A549 (cell line): ENCODE results near the gene TRABD2B. TPM values are rescaled to one million over a fixed set of nuclear protein-coding genes. Genes with fewer than 3 reads are reported as not detected.

Source experiments
- ATAC-seq, 2 experiments: fragments of 200-7000 bp in 1 of 2; fragments of >200 bp in 1 of 2; cut with Nextera tagmentation in 1 of 2; cut with Tn5 transposase in 1 of 2; 3 replicates each; pipeline versions ENCODE4 v1.8.0 to v1.9.1; 2018 to 2020; ENCODE audit warnings: mild to moderate bottlenecking in 1 of 2, moderate library complexity in 1 of 2
- CTCF ChIA-PET: fragments of 300-600 bp; sonication (Branson Sonifier 250); formaldehyde crosslinking; extraction: SDS; loops from one replicate; lab custom pipeline; 2021; ENCODE audit warnings: antibody characterized with exemption, inconsistent platforms; lab: Yijun Ruan, JAX
- POLR2A ChIA-PET: fragments of 350-600 bp; formaldehyde crosslinking; extraction: SDS; loops from one replicate; lab custom pipeline; 2021; ENCODE audit warnings: antibody characterized with exemption, inconsistent platforms; lab: Yijun Ruan, JAX
- DNase-seq, 2 experiments: peaks; one replicate each; pipeline versions ENCODE4 v3.0.0 to v3.0.0-alpha.2; 2011 to 2016; ENCODE audit warnings: low read depth in 1 of 2, low spot score in 1 of 2
- FAIRE-seq: peaks from 2 replicates; lab custom pipeline; 2011; peaks lifted over from hg19 to GRCh38; lab: Jason Lieb, UNC
- H3K27ac ChIP-seq, 2 experiments: fragments of >200 bp; sonication (Bioruptor Twin); formaldehyde crosslinking; 3 replicates each; pipeline ENCODE4 v1.5.1; 2016 to 2017
- H3K4me1 ChIP-seq: fragments of >200 bp; sonication (Bioruptor Twin); formaldehyde crosslinking; 3 replicates; pipeline ENCODE4 v1.6.1; 2016
- H3K4me2 ChIP-seq: fragments of >200 bp; sonication (Bioruptor Twin); formaldehyde crosslinking; 3 replicates; pipeline ENCODE4 v1.6.1; 2016
- H3K4me3 ChIP-seq: fragments of >200 bp; sonication (Bioruptor Twin); formaldehyde crosslinking; 3 replicates; pipeline ENCODE4 v1.5.1; 2016
- H3K9me3 ChIP-seq: fragments of >200 bp; sonication (Bioruptor Twin); formaldehyde crosslinking; 3 replicates; pipeline ENCODE4 v1.6.1; 2016
- CHD2 ChIP-seq: fragments of 150-350 bp; IDR thresholded peaks from 2 replicates; pipeline ENCODE4 v1.6.1; 2014; ENCODE audit warnings: low read length; ENCODE audit not compliant: partially characterized antibody
- CHD4 ChIP-seq: fragments of 200-600 bp; sonication (generic); IDR thresholded peaks from 2 replicates; pipeline ENCODE4 v1.6.1; 2016; ENCODE audit warnings: antibody characterized with exemption, mild to moderate bottlenecking, borderline replicate concordance
- CTCF ChIP-seq: fragments of >200 bp; sonication (Bioruptor Twin); formaldehyde crosslinking; IDR thresholded peaks from 3 replicates; pipeline ENCODE4 v1.5.1; 2016
- ESRRA ChIP-seq: fragments of 150-350 bp; IDR thresholded peaks from 2 replicates; pipeline ENCODE4 v1.6.1; 2014; ENCODE audit warnings: mild to moderate bottlenecking, low read length, borderline replicate concordance
- FOSB ChIP-seq: fragments of 250-450 bp; sonication (Bioruptor Pico); IDR thresholded peaks from 2 replicates; pipeline ENCODE4 v1.5.0; 2020; ENCODE audit warnings: mild to moderate bottlenecking, moderate library complexity
- FOSL2 ChIP-seq, 2 experiments: fragments of 450-650 bp in 1 of 2; fragments of >200 bp in 1 of 2; sonication (Bioruptor Twin) in 1 of 2; formaldehyde crosslinking; IDR thresholded peaks; 2 replicates each; pipeline versions ENCODE4 v1.5.0 to v1.6.1; 2016 to 2020; ENCODE audit warnings: mild to moderate bottlenecking in 1 of 2, moderate library complexity in 1 of 2
- FOXS1 ChIP-seq: fragments of 250-450 bp; sonication (Bioruptor Pico); IDR thresholded peaks from 2 replicates; pipeline ENCODE4 v1.5.0; 2020; ENCODE audit warnings: mild to moderate bottlenecking, moderate library complexity
- GATA3 ChIP-seq: IDR thresholded peaks from 2 replicates; pipeline ENCODE4 v1.6.1; 2012; ENCODE audit warnings: borderline replicate concordance
- HDAC2 ChIP-seq: fragments of 200-600 bp; sonication (generic); IDR thresholded peaks from 2 replicates; pipeline ENCODE4 v1.6.1; 2016
- HEYL ChIP-seq: fragments of 250-450 bp; sonication (Bioruptor Pico); IDR thresholded peaks from 2 replicates; pipeline ENCODE4 v1.8.0; 2021; ENCODE audit warnings: mild to moderate bottlenecking, moderate library complexity
- JUNB ChIP-seq: fragments of >200 bp; sonication (Bioruptor Twin); formaldehyde crosslinking; IDR thresholded peaks from 2 replicates; pipeline ENCODE4 v1.6.1; 2016
- MAX ChIP-seq: IDR thresholded peaks from 2 replicates; pipeline ENCODE4 v1.6.1; 2012
- POLR2AphosphoS2 ChIP-seq: conservative IDR thresholded peaks from 2 replicates; pipeline ENCODE4 v1.6.1; 2012; ENCODE audit warnings: low read length, improper control_type of control experiment, inconsistent platforms
- RARB ChIP-seq: fragments of 250-450 bp; sonication (Bioruptor Pico); IDR thresholded peaks from 2 replicates; pipeline ENCODE4 v1.8.0; 2021; ENCODE audit warnings: mild to moderate bottlenecking, moderate library complexity
- RCOR1 ChIP-seq: fragments of 150-350 bp; IDR thresholded peaks from 2 replicates; pipeline ENCODE4 v1.6.1; 2014; ENCODE audit warnings: antibody characterized with exemption, low read length, low read depth
- RNF2 ChIP-seq: fragments of 200-600 bp; sonication (generic); IDR thresholded peaks from 2 replicates; pipeline ENCODE4 v1.6.1; 2016; ENCODE audit warnings: low read depth, mild to moderate bottlenecking, antibody characterized with exemption, moderate library complexity, borderline replicate concordance
- TFCP2L1 ChIP-seq: fragments of 250-450 bp; sonication (Bioruptor Pico); IDR thresholded peaks from 2 replicates; pipeline ENCODE4 v1.5.0; 2021; ENCODE audit warnings: mild to moderate bottlenecking
- ZFP36 ChIP-seq: fragments of 450-650 bp; IDR thresholded peaks from 2 replicates; pipeline ENCODE4 v1.6.1; 2014; ENCODE audit warnings: borderline replicate concordance; ENCODE audit not compliant: partially characterized antibody
- ZNF302 ChIP-seq: fragments of 250-450 bp; sonication (Bioruptor Pico); IDR thresholded peaks from 2 replicates; pipeline ENCODE4 v1.9.0; 2021; ENCODE audit warnings: inconsistent platforms, mild to moderate bottlenecking, moderate library complexity
- WGBS: methylation state at CpG from one replicate; pipeline ENCODE4 v1.1.6; 2017; ENCODE audit errors: missing lambda C conversion rate; 5-methylcytosine and 5-hydroxymethylcytosine counted together
- polyA plus RNA-seq, 4 experiments: library from polyadenylated mRNA; depleted of rRNA in 3 of 4; stranded (reverse); fragments of >200 nt; fragmentation: RNase III in 1 of 4; extraction: RNeasy Plus Mini Kit Qiagen cat#74134 plus additional on column Dnase treatment in 1 of 4; gene quantifications; 2 replicates in 3 of 4; 3 replicates in 1 of 4; pipeline ENCODE4 v1.2.3, GENCODE V29; 2011 to 2017
- TF ChIP-seq, protein P1 (sequence below): fragments of 150-350 bp; IDR thresholded peaks from 2 replicates; pipeline ENCODE4 v1.6.1; 2014; ENCODE audit warnings: low read depth, mild to moderate bottlenecking, low read length
- TF ChIP-seq, protein P2 (sequence below): fragments of 200-600 bp; sonication (generic); IDR thresholded peaks from 2 replicates; pipeline ENCODE4 v1.6.1; 2016; ENCODE audit warnings: antibody characterized with exemption, mild to moderate bottlenecking, moderate library complexity

Gene TRABD2B
- polyA plus RNA-seq, 2 of the 4 experiments (the other 2 are of a cell fraction) = 0.04 to 0.21 TPM

GRCh38 chr1:47918257-47918867, 78.8 kb downstream of the TRABD2B start:
- Histone ChIP-seq H3K9me3 (no peaks in the 10 kb centered on the region), H3K4me2 (no peak overlapping the region), H3K27ac (no peak overlapping the region), H3K4me1 (no peaks in the 10 kb centered on the region), H3K4me3 (no peak overlapping the region)
- ChIA-PET POLR2A (no interaction called here), CTCF (no interaction called here)
- no peak for DNase-seq
- whole genome bisulfite sequencing = 40% methylated on average over 8 of the region's 8 CpGs
- TF ChIP-seq CHD4 (no peak), JUNB (no peak), FOSL2 (IDR thresholded peaks at IDR 0.05) (no peak), FOSL2 (CRISPR knock-in tag; IDR thresholded peaks at IDR 0.05) (no peak), HEYL (CRISPR knock-in tag) (no peak)
- ATAC-seq = no peak
- FAIRE-seq = no peak

DNA sequence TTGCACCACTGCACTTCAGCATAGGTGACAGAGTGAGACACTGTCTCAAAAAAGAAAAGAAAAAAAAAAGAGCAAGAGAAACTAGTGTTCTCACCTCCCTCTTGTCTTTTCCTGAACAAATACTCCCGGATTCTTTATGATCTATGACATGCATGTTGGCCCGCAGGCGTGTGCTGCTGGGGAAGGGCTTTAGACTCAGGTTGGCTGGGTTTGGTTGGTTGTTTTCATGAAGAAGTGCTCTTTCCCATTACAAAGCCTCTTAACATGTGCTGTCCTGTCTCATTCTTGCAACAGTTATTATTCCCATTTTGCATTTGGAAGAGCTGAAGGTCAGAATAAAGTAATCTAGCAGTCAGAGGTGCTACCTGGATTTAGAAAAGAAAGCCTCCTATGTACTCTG, 79.5 kb downstream of the TRABD2B start:
- CTCF ChIA-PET = no interaction called here
- ATAC-seq (no peak), FAIRE-seq (no peak), DNase-seq (no peak)
- WGBS = 78% methylated on average over 3 of the region's 3 CpGs
- TF ChIP-seq ZFP36 (no peak), FOXS1 (CRISPR knock-in tag) (no peak), RCOR1 (no peak), RARB (CRISPR knock-in tag) (no peak)
- Histone ChIP-seq H3K4me2 (no peak overlapping the region), H3K4me3 (no peak overlapping the region), H3K27ac (no peak overlapping the region), H3K9me3 (no peaks in the 10 kb centered on the region), H3K4me1 (no peaks in the 10 kb centered on the region)
- POLR2A ChIA-PET = no interaction called here

- DNase-seq (no peak), FAIRE-seq (no peak), ATAC-seq (no peak)
- Histone ChIP-seq H3K4me3 (no peak overlapping the region), H3K4me1 (no peaks in the 10 kb centered on the region), H3K4me2 (no peak overlapping the region), H3K9me3 (no peaks in the 10 kb centered on the region), H3K27ac (no peak overlapping the region)
- CTCF ChIA-PET = no interaction called here
- 35% methylated on average over 10 of the region's 13 CpGs for WGBS
- TF ChIP-seq, protein P1, sequence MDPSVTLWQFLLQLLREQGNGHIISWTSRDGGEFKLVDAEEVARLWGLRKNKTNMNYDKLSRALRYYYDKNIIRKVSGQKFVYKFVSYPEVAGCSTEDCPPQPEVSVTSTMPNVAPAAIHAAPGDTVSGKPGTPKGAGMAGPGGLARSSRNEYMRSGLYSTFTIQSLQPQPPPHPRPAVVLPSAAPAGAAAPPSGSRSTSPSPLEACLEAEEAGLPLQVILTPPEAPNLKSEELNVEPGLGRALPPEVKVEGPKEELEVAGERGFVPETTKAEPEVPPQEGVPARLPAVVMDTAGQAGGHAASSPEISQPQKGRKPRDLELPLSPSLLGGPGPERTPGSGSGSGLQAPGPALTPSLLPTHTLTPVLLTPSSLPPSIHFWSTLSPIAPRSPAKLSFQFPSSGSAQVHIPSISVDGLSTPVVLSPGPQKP = no peak
- TF ChIP-seq MAX = no peak
- TF ChIP-seq FOSB (CRISPR knock-in tag) = no peak
- TF ChIP-seq ZNF302 = no peak
- POLR2A ChIA-PET = no interaction called here
Observed at GRCh38 chr1:47915677-47916353, 81.4 kb downstream of the TRABD2B start.

DNA sequence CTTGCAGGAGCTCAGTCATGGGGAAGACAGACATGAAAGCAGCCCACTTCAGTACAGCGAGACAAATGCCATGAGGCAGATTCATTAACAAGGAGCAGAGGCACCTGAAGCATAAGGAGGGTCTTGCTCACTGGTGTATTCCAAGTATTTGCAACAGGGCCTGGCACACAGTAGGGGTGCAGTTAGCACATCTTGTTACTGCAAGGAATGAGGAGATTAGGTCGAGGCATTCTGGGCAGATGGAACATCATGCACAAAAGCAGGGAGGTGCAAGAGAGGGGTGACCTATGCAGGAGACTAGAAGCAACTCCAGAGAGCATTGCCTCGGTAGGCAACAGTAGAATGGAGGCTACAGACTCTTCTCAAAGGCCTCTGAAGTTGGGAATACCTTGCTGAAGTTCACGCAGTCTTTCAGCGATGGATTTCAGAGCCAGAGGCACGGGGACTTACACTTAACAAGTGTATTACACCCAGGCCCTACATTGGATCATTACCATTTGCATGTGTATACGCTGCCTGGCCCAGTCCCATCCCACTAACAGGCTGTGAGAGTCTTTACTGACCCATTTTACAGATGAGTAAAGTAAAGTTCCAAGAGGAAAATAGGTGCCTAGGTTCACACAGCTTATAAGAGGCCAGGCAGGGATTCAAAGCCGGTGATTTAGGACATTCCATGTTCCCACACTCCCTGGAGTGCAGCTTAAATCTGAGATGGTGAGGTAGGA, 82.1 kb downstream of the TRABD2B start:
- DNase-seq (no peak), ATAC-seq (no peak), FAIRE-seq (no peak)
- POLR2A ChIA-PET = no interaction called here
- CTCF ChIA-PET = no interaction called here
- H3K27ac ChIP-seq = no peak overlapping the region
- 57% methylated on average over 8 of the region's 8 CpGs for WGBS
- H3K4me3 ChIP-seq = no peak overlapping the region
- H3K4me2 ChIP-seq = no peak overlapping the region
- no peaks in the 10 kb centered on the region for H3K4me1 ChIP-seq
- no peaks in the 10 kb centered on the region for H3K9me3 ChIP-seq
- TF ChIP-seq ESRRA = no peak
- TF ChIP-seq CTCF = no peak
- TF ChIP-seq, protein P2, sequence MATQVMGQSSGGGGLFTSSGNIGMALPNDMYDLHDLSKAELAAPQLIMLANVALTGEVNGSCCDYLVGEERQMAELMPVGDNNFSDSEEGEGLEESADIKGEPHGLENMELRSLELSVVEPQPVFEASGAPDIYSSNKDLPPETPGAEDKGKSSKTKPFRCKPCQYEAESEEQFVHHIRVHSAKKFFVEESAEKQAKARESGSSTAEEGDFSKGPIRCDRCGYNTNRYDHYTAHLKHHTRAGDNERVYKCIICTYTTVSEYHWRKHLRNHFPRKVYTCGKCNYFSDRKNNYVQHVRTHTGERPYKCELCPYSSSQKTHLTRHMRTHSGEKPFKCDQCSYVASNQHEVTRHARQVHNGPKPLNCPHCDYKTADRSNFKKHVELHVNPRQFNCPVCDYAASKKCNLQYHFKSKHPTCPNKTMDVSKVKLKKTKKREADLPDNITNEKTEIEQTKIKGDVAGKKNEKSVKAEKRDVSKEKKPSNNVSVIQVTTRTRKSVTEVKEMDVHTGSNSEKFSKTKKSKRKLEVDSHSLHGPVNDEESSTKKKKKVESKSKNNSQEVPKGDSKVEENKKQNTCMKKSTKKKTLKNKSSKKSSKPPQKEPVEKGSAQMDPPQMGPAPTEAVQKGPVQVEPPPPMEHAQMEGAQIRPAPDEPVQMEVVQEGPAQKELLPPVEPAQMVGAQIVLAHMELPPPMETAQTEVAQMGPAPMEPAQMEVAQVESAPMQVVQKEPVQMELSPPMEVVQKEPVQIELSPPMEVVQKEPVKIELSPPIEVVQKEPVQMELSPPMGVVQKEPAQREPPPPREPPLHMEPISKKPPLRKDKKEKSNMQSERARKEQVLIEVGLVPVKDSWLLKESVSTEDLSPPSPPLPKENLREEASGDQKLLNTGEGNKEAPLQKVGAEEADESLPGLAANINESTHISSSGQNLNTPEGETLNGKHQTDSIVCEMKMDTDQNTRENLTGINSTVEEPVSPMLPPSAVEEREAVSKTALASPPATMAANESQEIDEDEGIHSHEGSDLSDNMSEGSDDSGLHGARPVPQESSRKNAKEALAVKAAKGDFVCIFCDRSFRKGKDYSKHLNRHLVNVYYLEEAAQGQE = no peak
- TF ChIP-seq HDAC2 = no peak
- no peak for TF ChIP-seq TFCP2L1 (CRISPR knock-in tag)
- no peak for TF ChIP-seq HEYL (CRISPR knock-in tag)
- no peak for TF ChIP-seq JUNB
- TF ChIP-seq GATA3 = no peak
- TF ChIP-seq CHD2 = no peak
- no peak for TF ChIP-seq ZNF302
- TF ChIP-seq RCOR1 = no peak
- TF ChIP-seq POLR2AphosphoS2 = no peak
- TF ChIP-seq ZFP36 = no peak
- TF ChIP-seq RNF2 = no peak
